Muscle layer of colon (tissue), 2 donors: ENCODE results near the gene IKZF2.

Experiments used
- H3K27ac ChIP-seq: one replicate; pipeline ENCODE4 v1.7.0; 2013; ENCODE audit warnings: low read depth, mild to moderate bottlenecking, low read length, moderate library complexity
- H3K27me3 ChIP-seq, 2 donors: one replicate each; pipeline ENCODE4 v1.7.0; 2013; ENCODE audit warnings: low read length in 2 of 2, mild to moderate bottlenecking in 2 of 2; ENCODE audit not compliant: insufficient read depth in 2 of 2, control insufficient read depth in 1 of 2
- H3K36me3 ChIP-seq: one replicate; pipeline ENCODE4 v1.7.0; 2013; ENCODE audit warnings: mild to moderate bottlenecking, low read length; ENCODE audit not compliant: insufficient read depth
- H3K4me1 ChIP-seq: one replicate; pipeline ENCODE4 v1.7.0; 2013; ENCODE audit warnings: mild to moderate bottlenecking, low read length; ENCODE audit not compliant: insufficient read depth
- H3K4me3 ChIP-seq, 2 donors: one replicate each; pipeline ENCODE4 v1.7.0; 2013; ENCODE audit warnings: low read length in 2 of 2, low read depth in 1 of 2, mild to moderate bottlenecking in 1 of 2, moderate library complexity in 1 of 2
- H3K9ac ChIP-seq: one replicate; pipeline ENCODE4 v1.7.0; 2013; ENCODE audit warnings: low read length
- H3K9me3 ChIP-seq: one replicate; pipeline ENCODE4 v1.7.0; 2013; ENCODE audit warnings: mild to moderate bottlenecking, low read length
- donor health status: abdominal sarcoma.
- donor health status: Adenocarcinoma of cecum.

IKZF2 gene

DNA sequence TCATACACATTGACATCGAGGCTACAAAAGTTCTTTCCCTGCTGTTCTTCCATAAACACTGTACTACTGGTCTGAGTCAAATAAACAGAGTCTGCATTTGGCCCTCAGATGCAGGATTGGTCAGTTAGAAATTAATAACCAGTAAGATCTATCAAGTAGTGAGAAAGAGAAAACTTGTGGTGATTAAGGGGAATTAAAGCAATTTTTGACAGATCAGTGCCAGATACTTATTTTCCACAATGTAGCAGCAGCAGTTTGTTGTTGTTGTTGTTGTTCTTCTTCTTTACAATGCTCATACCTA, 85.0 kb downstream of the IKZF2 start:
- H3K4me3 ChIP-seq, result peak overlapping the region; percentile 4 to 18
- H3K36me3 ChIP-seq, result no peaks in the 10 kb centered on the region
- no peak overlapping the region for H3K9ac ChIP-seq
- H3K27me3 ChIP-seq, result no peaks in the 10 kb centered on the region
- H3K27ac ChIP-seq, result no peak overlapping the region
- H3K9me3 ChIP-seq, result no peaks in the 10 kb centered on the region
- peaks cover 15% of the 10 kb centered on the region for H3K4me1 ChIP-seq

DNA sequence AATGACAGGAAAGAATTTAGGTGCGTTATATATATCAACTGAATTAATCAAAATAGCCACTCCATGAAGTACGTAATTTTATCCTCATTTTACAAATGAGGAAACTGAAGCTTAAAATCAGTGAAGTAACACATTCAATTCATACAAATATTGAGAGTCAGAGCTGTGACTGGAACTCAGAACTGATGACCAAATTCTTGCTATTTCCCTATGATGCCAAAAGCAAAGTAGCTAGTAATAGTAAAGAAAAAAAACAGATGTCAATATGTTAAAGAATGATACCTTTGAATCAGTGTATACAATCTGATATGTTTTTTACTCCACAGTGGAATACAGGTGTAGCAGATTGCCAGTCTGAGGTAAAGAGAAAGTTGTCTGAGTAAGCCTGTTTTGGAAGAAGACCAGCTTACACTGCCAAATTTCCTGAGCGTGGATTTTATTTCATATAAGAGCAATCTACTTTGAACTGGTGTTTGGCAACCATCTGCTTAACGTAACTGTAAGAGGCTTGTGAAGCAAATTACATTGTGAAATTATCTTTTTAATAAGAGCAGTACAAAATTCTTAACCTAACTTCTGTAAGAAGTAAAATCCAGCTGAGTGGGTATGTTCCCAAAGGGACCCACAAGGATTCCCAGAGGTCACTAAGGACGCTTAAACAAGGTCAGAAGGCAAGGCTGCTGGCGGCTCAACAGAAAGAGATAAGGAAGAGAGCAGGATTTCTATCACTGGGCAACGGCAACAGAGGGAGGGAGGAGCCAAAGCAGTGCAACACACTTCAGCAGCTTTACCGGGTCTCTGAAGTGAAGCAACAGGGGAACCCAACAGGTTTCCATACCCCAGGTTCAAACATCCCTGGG, 85.6 kb downstream of the IKZF2 start:
- Histone ChIP-seq H3K9me3 (no peaks in the 10 kb centered on the region), H3K27ac (no peak overlapping the region), H3K36me3 (no peaks in the 10 kb centered on the region), H3K4me1 (peaks cover 15% of the 10 kb centered on the region), H3K27me3 (no peaks in the 10 kb centered on the region), H3K4me3 (peak overlapping the region; percentile 4 to 18), H3K9ac (no peak overlapping the region)

DNA sequence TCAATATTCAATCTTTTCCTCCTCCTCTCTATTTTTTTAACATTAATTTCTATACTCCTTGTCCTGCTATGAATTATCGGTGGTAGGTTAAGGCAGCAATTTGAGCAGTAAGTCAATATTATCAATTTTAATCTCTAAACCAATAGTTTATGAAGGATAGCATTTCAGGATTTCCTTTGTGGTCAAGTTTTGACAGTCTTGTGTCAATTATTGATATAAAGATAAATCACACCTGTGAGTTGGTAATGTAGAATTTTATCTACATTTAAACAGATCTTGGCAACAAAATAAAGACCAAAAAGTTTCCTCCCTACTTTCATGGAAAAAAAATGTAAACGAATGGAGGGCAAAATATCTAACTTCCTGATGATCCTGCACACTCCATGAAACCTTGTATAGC, 87.3 kb downstream of the IKZF2 start:
- no peak overlapping the region for H3K27ac ChIP-seq
- H3K4me3 ChIP-seq, result no peak overlapping the region
- peaks cover 15% of the 10 kb centered on the region for H3K4me1 ChIP-seq

DNA sequence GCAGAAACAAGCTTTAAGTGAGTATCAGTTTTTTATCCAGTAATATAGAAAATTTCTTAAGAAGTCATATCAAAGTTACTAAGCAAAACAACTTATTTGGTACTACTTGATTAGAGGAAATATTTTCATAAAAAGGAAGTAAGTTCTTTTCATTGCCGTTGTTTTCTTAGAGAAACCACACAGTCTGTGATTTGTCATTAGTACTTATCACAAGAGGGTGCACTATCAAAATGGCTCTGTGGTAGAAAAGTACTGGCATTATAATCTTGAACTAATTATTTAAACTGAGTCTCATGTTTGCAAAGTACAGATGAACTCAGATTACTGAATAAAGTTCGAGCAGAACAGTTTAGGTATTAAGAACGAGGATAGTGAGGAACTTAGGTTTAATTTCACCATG, 93.4 kb downstream of the IKZF2 start:
- Histone ChIP-seq H3K9ac (no peak overlapping the region), H3K27ac (no peak overlapping the region), H3K4me1 (no peaks in the 10 kb centered on the region), H3K9me3 (no peaks in the 10 kb centered on the region), H3K4me3 (no peak overlapping the region), H3K27me3 (no peaks in the 10 kb centered on the region), H3K36me3 (no peaks in the 10 kb centered on the region)

More for the DNA sequence above, 87.3 kb downstream of the IKZF2 start:
- Histone ChIP-seq H3K36me3 (no peaks in the 10 kb centered on the region), H3K9me3 (no peaks in the 10 kb centered on the region), H3K9ac (no peak overlapping the region), H3K27me3 (no peaks in the 10 kb centered on the region)

DNA sequence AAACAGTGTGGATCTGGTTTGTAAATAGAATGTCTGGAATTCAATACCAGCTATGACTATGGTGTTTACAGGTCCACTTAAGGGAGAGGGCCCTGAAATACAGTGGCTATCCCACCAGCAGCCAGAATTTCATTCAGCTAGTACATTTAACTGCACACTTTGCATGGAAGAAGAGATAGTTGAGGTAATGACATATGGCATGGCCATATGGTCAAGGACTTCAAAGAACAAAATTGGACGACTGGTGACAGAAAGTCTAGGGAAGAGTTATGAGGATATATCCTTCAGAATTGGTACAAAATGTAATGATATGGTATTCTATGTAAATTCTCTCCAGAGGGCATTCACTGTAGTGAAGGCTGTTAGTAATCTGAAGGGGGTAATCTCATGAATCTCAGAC, 105.0 kb downstream of the IKZF2 start:
- no peak overlapping the region for H3K27ac ChIP-seq
- no peaks in the 10 kb centered on the region for H3K9me3 ChIP-seq
- H3K4me3 ChIP-seq, result no peak overlapping the region
- no peak overlapping the region for H3K9ac ChIP-seq
- H3K4me1 ChIP-seq, result no peaks in the 10 kb centered on the region
- no peaks in the 10 kb centered on the region for H3K36me3 ChIP-seq
- H3K27me3 ChIP-seq, result no peaks in the 10 kb centered on the region

DNA sequence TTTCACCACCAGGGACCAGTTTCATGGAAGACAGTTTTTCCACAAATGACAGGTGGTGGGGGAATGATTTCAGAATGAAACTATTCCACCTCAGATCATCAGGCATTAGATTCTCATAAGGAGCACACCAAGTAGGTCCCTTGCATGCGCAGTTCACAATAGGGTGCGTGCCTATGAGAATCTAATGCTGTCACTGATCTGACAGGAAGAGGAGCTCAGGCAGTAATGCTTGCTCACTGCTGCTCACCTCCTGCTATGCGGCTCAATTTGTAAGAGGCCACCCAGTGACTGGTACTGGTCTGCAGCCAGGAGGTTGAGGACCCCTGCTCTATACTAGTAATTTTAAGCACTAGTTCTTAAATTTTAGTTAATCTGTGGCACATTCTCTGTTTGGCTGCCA, 107.8 kb downstream of the IKZF2 start:
- H3K4me1 ChIP-seq, result no peaks in the 10 kb centered on the region
- no peak overlapping the region for H3K9ac ChIP-seq
- H3K36me3 ChIP-seq, result no peaks in the 10 kb centered on the region
- H3K27ac ChIP-seq, result no peak overlapping the region
- H3K4me3 ChIP-seq, result no peak overlapping the region
- H3K9me3 ChIP-seq, result no peaks in the 10 kb centered on the region
- no peaks in the 10 kb centered on the region for H3K27me3 ChIP-seq

DNA sequence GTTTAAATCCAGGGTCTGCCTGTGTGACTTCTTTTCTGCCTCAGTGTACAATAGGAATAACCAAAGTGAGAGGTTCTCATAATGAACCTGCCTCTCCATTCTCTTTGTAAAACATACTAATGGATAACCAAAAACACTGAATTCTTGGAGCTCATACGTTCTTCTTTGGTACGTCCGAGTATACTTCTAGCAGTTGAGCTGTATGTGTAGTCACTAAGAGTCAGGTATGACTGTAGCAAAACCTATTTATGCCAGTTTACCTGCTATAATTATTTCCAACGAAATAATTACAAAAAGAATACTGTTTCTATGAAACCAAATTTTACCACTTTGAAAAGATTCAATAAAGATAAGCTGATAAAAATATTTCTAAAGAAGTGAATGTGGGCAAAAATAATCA, 109.2 kb downstream of the IKZF2 start:
- Histone ChIP-seq H3K4me3 (no peak overlapping the region), H3K27ac (no peak overlapping the region), H3K4me1 (no peaks in the 10 kb centered on the region), H3K36me3 (no peaks in the 10 kb centered on the region), H3K9me3 (no peaks in the 10 kb centered on the region), H3K9ac (no peak overlapping the region), H3K27me3 (no peaks in the 10 kb centered on the region)

DNA sequence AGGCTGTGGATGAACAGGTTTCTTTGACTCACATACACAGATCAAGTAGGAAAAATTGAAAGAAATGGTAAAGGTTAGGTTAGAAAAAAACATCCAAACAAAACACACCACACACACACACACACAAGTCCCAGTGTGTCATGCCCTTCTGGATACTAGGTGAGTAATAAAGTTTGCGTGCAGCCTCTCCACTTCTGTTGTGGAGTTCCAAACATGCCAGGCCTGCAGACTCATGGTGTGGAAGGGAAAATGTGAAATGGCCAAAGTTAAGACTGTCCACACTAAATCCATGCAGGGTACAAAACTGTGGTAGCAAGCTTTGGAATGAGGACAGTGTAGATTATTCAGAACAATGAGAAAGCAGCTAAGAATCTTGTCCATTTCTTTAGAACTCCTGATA, 114.6 kb downstream of the IKZF2 start:
- Histone ChIP-seq H3K4me1 (no peaks in the 10 kb centered on the region), H3K4me3 (no peak overlapping the region), H3K36me3 (no peaks in the 10 kb centered on the region), H3K27ac (no peak overlapping the region), H3K9ac (no peak overlapping the region), H3K9me3 (no peaks in the 10 kb centered on the region), H3K27me3 (no peaks in the 10 kb centered on the region)

DNA sequence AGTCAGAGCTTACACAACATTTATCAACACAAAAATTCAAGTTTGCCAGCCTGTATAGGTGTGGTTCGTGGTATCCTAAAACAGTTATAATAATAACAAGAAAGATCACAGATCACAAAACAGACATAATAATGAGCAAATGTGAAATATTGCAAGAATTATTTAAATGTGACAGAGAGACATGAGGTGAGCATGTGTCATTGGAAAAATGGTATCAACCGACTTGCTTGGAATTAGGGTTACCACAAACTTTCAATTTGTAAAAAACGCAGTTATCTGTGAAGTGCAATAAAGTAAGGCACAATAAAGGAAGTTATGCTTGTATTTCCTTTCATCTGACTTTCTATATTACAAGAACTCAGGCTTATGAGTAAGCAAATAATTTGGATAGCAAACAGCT, 116.8 kb downstream of the IKZF2 start:
- Histone ChIP-seq H3K4me3 (no peak overlapping the region), H3K27ac (no peak overlapping the region)

DNA sequence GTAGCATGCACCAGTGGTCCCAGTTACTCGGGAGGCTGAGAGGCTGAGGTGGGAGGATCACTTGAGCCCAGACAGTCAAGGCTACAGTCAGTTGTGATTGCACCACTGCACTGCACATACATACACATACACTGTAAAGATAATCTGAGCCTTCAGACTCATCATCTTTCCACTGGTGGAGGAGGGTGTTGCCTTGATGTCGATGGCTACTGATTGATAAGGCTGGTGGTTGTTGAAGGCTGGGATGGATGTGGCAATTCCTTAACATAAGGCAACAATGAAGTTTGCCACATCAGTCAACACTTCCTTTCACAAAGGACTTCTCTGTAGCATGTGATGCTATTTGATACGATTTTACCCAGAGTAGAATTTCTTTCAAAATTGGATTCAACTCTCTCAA, 118.8 kb downstream of the IKZF2 start:
- Histone ChIP-seq H3K9me3 (no peaks in the 10 kb centered on the region), H3K4me1 (no peaks in the 10 kb centered on the region), H3K4me3 (no peak overlapping the region), H3K9ac (no peak overlapping the region), H3K36me3 (no peaks in the 10 kb centered on the region), H3K27ac (no peak overlapping the region), H3K27me3 (no peaks in the 10 kb centered on the region)

More for the DNA sequence above, 116.8 kb downstream of the IKZF2 start:
- Histone ChIP-seq H3K9ac (no peak overlapping the region), H3K4me1 (no peaks in the 10 kb centered on the region), H3K9me3 (no peaks in the 10 kb centered on the region), H3K27me3 (no peaks in the 10 kb centered on the region), H3K36me3 (no peaks in the 10 kb centered on the region)

DNA sequence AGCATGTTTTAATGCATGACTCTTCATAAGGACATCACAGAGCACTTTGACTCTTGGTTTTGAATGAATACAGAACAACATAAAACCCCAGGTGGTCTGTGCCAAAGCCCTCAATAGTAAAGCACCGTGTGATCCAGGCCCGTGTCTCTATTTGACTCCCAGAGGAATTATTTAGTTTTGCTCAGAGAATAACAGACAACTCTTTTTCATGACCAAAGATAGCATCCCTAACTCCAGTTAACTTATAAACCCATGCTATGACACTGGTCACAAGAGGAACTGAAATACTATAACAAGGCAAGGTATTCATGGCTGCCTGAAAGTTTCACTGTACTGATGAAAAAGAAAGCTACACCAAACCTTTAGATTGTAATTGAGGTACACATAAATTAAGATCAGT, 128.4 kb downstream of the IKZF2 start:
- Histone ChIP-seq H3K36me3 (no peaks in the 10 kb centered on the region), H3K4me1 (no peaks in the 10 kb centered on the region), H3K27me3 (no peaks in the 10 kb centered on the region), H3K27ac (no peak overlapping the region), H3K9ac (no peak overlapping the region), H3K9me3 (no peaks in the 10 kb centered on the region), H3K4me3 (no peak overlapping the region)
